ENCODE measurements around the gene IRF2BPL.

Gene IRF2BPL

GRCh38 chr14:77000340-77001270, 27.9 kb downstream of the IRF2BPL start:
- DNase-seq (ENCODE audit: low read depth) = no peak
- TF ChIP-seq CTCF (IDR thresholded peaks at IDR 0.05; ENCODE audit: control insufficient read depth, extremely low read depth, insufficient read depth) = no peak
- H3K4me3 ChIP-seq (ENCODE audit: low read depth, low read length) = no peak overlapping the region

GRCh38 chr14:76998910-76999309, 29.6 kb downstream of the IRF2BPL start:
- no peak overlapping the region for H3K4me3 ChIP-seq (ENCODE audit: low read depth, low read length)
- TF ChIP-seq CTCF (IDR thresholded peaks at IDR 0.05; ENCODE audit: control insufficient read depth, extremely low read depth, insufficient read depth) = no peak
- DNase-seq (ENCODE audit: low read depth) = no peak

GRCh38 chr14:76997257-76997970, 31.1 kb downstream of the IRF2BPL start:
- no peak for TF ChIP-seq CTCF (IDR thresholded peaks at IDR 0.05; ENCODE audit: control insufficient read depth, extremely low read depth, insufficient read depth)
- DNase-seq (ENCODE audit: low read depth) = no peak
- H3K4me3 ChIP-seq (ENCODE audit: low read depth, low read length) = no peak overlapping the region

- TF ChIP-seq CTCF (IDR thresholded peaks at IDR 0.05; ENCODE audit: control insufficient read depth, extremely low read depth, insufficient read depth) = no peak
- no peak overlapping the region for H3K4me3 ChIP-seq (ENCODE audit: low read depth, low read length)
- DNase-seq (ENCODE audit: low read depth) = no peak
Observed at GRCh38 chr14:76996563-76997146, 31.9 kb downstream of the IRF2BPL start.

GRCh38 chr14:76995279-76996035, 33.1 kb downstream of the IRF2BPL start:
- DNase-seq (ENCODE audit: low read depth) = no peak
- H3K4me3 ChIP-seq (ENCODE audit: low read depth, low read length) = no peak overlapping the region
- no peak for TF ChIP-seq CTCF (IDR thresholded peaks at IDR 0.05; ENCODE audit: control insufficient read depth, extremely low read depth, insufficient read depth)

- no peak for TF ChIP-seq CTCF (IDR thresholded peaks at IDR 0.05; ENCODE audit: control insufficient read depth, extremely low read depth, insufficient read depth)
Observed at GRCh38 chr14:76993752-76994151, 34.8 kb downstream of the IRF2BPL start.

More at GRCh38 chr14:76993752-76994151, 34.8 kb downstream of the IRF2BPL start:
- no peak for DNase-seq (ENCODE audit: low read depth)
- no peak overlapping the region for H3K4me3 ChIP-seq (ENCODE audit: low read depth, low read length)

Data from LNCaP clone FGC (cell line).